Measurements from ENCODE around the gene KRT72. TPM values are rescaled to one million over a fixed set of nuclear protein-coding genes. Genes with fewer than 3 reads are reported as not detected.

Gene KRT72
- total RNA-seq, 1 experiment from 2014 or later, result not detected

GRCh38 chr12:52580496-52580895 lies 20.8 kb downstream of the KRT72 start:
- H2BK12ac ChIP-seq (ENCODE audit: insufficient read length, low read depth, low read length), result no peak overlapping the region
- no peak overlapping the region for H3K4me2 ChIP-seq (ENCODE audit: insufficient read depth, insufficient read length, low read length)
- WGBS (ENCODE audit: extremely low coverage, insufficient read length, low lambda C conversion rate), result no CpG with 5 or more reads among the region's 1 CpG
- no peak overlapping the region for H2AFZ ChIP-seq (ENCODE audit: low read length)
- H2BK5ac ChIP-seq (ENCODE audit: insufficient read length, low read length), result no peak overlapping the region
- H3T11ph ChIP-seq (ENCODE audit: low read length), result no peak overlapping the region
- H3K4ac ChIP-seq (ENCODE audit: low read depth, low read length), result no peak overlapping the region
- Mint-ChIP-seq H3K27ac (no peak overlapping the region), H3K36me3 (ENCODE audit: insufficient read depth in 1 of 3, low read depth in 3 of 3) (no peaks in the 10 kb centered on the region; a peak in 1 of 7 replicates), H3K27me3 (ENCODE audit: low read depth) (peaks cover 5% of the 10 kb centered on the region), H3K4me3 (no peak overlapping the region), H3K4me1 (peaks cover 10 to 12% of the 10 kb centered on the region in 2 experiments), H3K9me3 (no peaks in the 10 kb centered on the region)
- no peak overlapping the region for H3K9ac ChIP-seq (ENCODE audit: extremely low read depth, insufficient read length, low read length)
- no peak overlapping the region for H2BK15ac ChIP-seq (ENCODE audit: low read depth, low read length)
- H2BK20ac ChIP-seq (ENCODE audit: low read depth, low read length, poor library complexity, severe bottlenecking), result no peak overlapping the region
- no peaks in the 10 kb centered on the region for H4K20me1 ChIP-seq (ENCODE audit: control insufficient read depth, insufficient read depth, insufficient read length)
- H2BK120ac ChIP-seq (ENCODE audit: low read depth, low read length, poor library complexity, severe bottlenecking), result no peak overlapping the region
- H4K91ac ChIP-seq (ENCODE audit: insufficient read length, low read depth, low read length), result no peak overlapping the region
- no peaks in the 10 kb centered on the region for H3K23me2 ChIP-seq (ENCODE audit: insufficient read length, low read depth, low read length, poor library complexity, severe bottlenecking)
- no peak overlapping the region; the same call in 1 of the 2 replicates for H3K14ac ChIP-seq (ENCODE audit: insufficient read depth, low read length)
- no peak overlapping the region for H3K27ac ChIP-seq (ENCODE audit: insufficient read length, low read depth, low read length)
- no peak for DNase-seq
- no peaks in the 10 kb centered on the region for H3K4me1 ChIP-seq (ENCODE audit: insufficient read depth, low read length)
- H3K9me3 ChIP-seq (ENCODE audit: control insufficient read depth, low read depth, low read length), result no peaks in the 10 kb centered on the region
- no peak overlapping the region for H2AK5ac ChIP-seq (ENCODE audit: insufficient read length, low read length)
- no peaks in the 10 kb centered on the region for H3K27me3 ChIP-seq (ENCODE audit: insufficient read depth, low read length)
- TF ChIP-seq, protein P1, sequence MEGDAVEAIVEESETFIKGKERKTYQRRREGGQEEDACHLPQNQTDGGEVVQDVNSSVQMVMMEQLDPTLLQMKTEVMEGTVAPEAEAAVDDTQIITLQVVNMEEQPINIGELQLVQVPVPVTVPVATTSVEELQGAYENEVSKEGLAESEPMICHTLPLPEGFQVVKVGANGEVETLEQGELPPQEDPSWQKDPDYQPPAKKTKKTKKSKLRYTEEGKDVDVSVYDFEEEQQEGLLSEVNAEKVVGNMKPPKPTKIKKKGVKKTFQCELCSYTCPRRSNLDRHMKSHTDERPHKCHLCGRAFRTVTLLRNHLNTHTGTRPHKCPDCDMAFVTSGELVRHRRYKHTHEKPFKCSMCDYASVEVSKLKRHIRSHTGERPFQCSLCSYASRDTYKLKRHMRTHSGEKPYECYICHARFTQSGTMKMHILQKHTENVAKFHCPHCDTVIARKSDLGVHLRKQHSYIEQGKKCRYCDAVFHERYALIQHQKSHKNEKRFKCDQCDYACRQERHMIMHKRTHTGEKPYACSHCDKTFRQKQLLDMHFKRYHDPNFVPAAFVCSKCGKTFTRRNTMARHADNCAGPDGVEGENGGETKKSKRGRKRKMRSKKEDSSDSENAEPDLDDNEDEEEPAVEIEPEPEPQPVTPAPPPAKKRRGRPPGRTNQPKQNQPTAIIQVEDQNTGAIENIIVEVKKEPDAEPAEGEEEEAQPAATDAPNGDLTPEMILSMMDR (conservative IDR thresholded peaks at IDR 0.05), result no peak
- H3K23ac ChIP-seq (ENCODE audit: insufficient read length, low read depth, low read length), result no peak overlapping the region
- no peaks in the 10 kb centered on the region for H3K79me1 ChIP-seq (ENCODE audit: insufficient read depth, low read depth, low read length, poor library complexity, severe bottlenecking)
- no peak overlapping the region for H3K18ac ChIP-seq (ENCODE audit: insufficient read length, low read depth, low read length)
- no peak overlapping the region for H4K8ac ChIP-seq (replicated peaks; ENCODE audit: insufficient read length, low read depth, low read length)
- H3K79me2 ChIP-seq (ENCODE audit: insufficient read depth, low read length), result no peaks in the 10 kb centered on the region
- H3K56ac ChIP-seq (ENCODE audit: insufficient read length, low read depth, low read length), result no peak overlapping the region
- H4K5ac ChIP-seq (ENCODE audit: insufficient read length, low read depth, low read length), result no peak overlapping the region

Measured in H9 (cell line).